IMR-90 (cell line): ENCODE data around the gene EHD4. TPM values are rescaled to one million over a fixed set of nuclear protein-coding genes. Genes with fewer than 3 reads are reported as not detected.

Experiments used
- ATAC-seq: fragments of 200-7000 bp; cut with Tn5 transposase; 2 replicates; pipeline ENCODE4 v1.9.1; 2020; ENCODE audit warnings: low read depth, mild to moderate bottlenecking, moderate library complexity
- BruUV-seq: library from RNA; stranded (reverse); fragments of 400-500 nt; replicated peaks from 2 replicates; lab custom pipeline; 2021; lab: Mats Ljungman, UMichigan
- CTCF ChIA-PET: fragments of 300-600 bp; formaldehyde crosslinking; extraction: SDS; loops from one replicate; lab custom pipeline; 2021; ENCODE audit warnings: antibody characterized with exemption; lab: Yijun Ruan, JAX
- POLR2A ChIA-PET: fragments of 300-600 bp; sonication (Branson Sonifier 250); formaldehyde crosslinking; loops from one replicate; lab custom pipeline; 2022; ENCODE audit warnings: antibody characterized with exemption; ENCODE audit not compliant: unreplicated experiment; lab: Charles Lee
- DNase-seq: peaks from one replicate; pipeline ENCODE4 v3.0.0; 2013
- H2AFZ ChIP-seq: replicated peaks from 2 replicates; pipeline ENCODE3; 2013; ENCODE audit warnings: low read length, mild to moderate bottlenecking; ENCODE audit not compliant: poor library complexity
- H2AK5ac ChIP-seq: 2 replicates; pipeline ENCODE4 v1.6.1; 2013; ENCODE audit warnings: low read depth, low read length, inconsistent platforms
- H2AK9ac ChIP-seq: replicated peaks from 2 replicates; pipeline ENCODE3; 2013; ENCODE audit warnings: mild to moderate bottlenecking, low read depth, low read length, moderate library complexity; ENCODE audit not compliant: poor library complexity
- H2BK120ac ChIP-seq: 2 replicates; pipeline ENCODE4 v1.6.1; 2013; ENCODE audit warnings: low read depth, low read length, inconsistent platforms
- H2BK15ac ChIP-seq: 3 replicates; pipeline ENCODE4 v1.6.1; 2013; ENCODE audit warnings: low read depth, low read length, inconsistent platforms
- H2BK20ac ChIP-seq: 2 replicates; pipeline ENCODE4 v1.6.1; 2013; ENCODE audit warnings: low read depth, mild to moderate bottlenecking, inconsistent platforms, low read length, moderate library complexity
- H2BK5ac ChIP-seq: 2 replicates; pipeline ENCODE4 v1.6.1; 2013; ENCODE audit warnings: mild to moderate bottlenecking, low read depth, low read length, inconsistent platforms; ENCODE audit not compliant: poor library complexity, severe bottlenecking
- H3K14ac ChIP-seq: replicated peaks from 2 replicates; pipeline ENCODE4 v1.6.1; 2013; ENCODE audit warnings: low read depth, low read length, inconsistent platforms
- H3K18ac ChIP-seq: 2 replicates; pipeline ENCODE4 v1.6.1; 2013; ENCODE audit warnings: low read depth, low read length, control low read depth
- H3K23ac ChIP-seq: 2 replicates; pipeline ENCODE4 v1.6.1; 2013; ENCODE audit warnings: low read depth, low read length, inconsistent platforms
- H3K27ac ChIP-seq: 2 replicates; pipeline ENCODE4 v1.5.1; 2013; ENCODE audit warnings: mild to moderate bottlenecking, control low read depth, low read length; ENCODE audit not compliant: insufficient read depth
- H3K27me3 ChIP-seq: 2 replicates; pipeline ENCODE4 v1.6.1; 2013; ENCODE audit warnings: low read length; ENCODE audit not compliant: control insufficient read depth, insufficient read depth
- H3K36me3 ChIP-seq: 2 replicates; pipeline ENCODE4 v1.6.1; 2013; ENCODE audit warnings: low read length, mixed read lengths; ENCODE audit not compliant: control insufficient read depth, insufficient read depth
- H3K4ac ChIP-seq: 2 replicates; pipeline ENCODE4 v1.6.1; 2013; ENCODE audit warnings: low read depth, low read length, inconsistent platforms
- H3K4me1 ChIP-seq: 2 replicates; pipeline ENCODE4 v1.6.1; 2013; ENCODE audit warnings: low read length, mixed read lengths; ENCODE audit not compliant: control insufficient read depth, insufficient read depth
- H3K4me2 ChIP-seq: 2 replicates; pipeline ENCODE4 v1.6.1; 2013; ENCODE audit warnings: low read depth, mild to moderate bottlenecking, control low read depth, low read length, moderate library complexity
- H3K4me3 ChIP-seq: 2 replicates; pipeline ENCODE4 v1.5.1; 2013; ENCODE audit warnings: low read depth, mild to moderate bottlenecking, control low read depth, low read length, moderate library complexity; ENCODE audit not compliant: insufficient read depth
- H3K56ac ChIP-seq: 2 replicates; pipeline ENCODE4 v1.6.1; 2013; ENCODE audit warnings: low read length, inconsistent platforms; ENCODE audit not compliant: insufficient read depth; ENCODE audit errors: extremely low read depth
- H3K79me1 ChIP-seq, 2 experiments: 2 replicates each; pipeline ENCODE4 v1.6.1; 2013; ENCODE audit warnings: low read length in 2 of 2, inconsistent platforms in 1 of 2, low read depth in 1 of 2
- H3K9ac ChIP-seq: 2 replicates; pipeline ENCODE4 v1.6.1; 2013; ENCODE audit warnings: low read depth, low read length, control low read depth
- H3K9me1 ChIP-seq: 2 replicates; pipeline ENCODE4 v1.6.1; 2013; ENCODE audit warnings: low read length, inconsistent platforms; ENCODE audit not compliant: insufficient read depth
- H3K9me3 ChIP-seq: 2 replicates; pipeline ENCODE4 v1.6.1; 2013; ENCODE audit warnings: low read length; ENCODE audit not compliant: control insufficient read depth, insufficient read depth
- H4K20me1 ChIP-seq: 2 replicates; pipeline ENCODE4 v1.6.1; 2013; ENCODE audit warnings: low read length, inconsistent platforms; ENCODE audit not compliant: insufficient read depth
- H4K5ac ChIP-seq: 2 replicates; pipeline ENCODE4 v1.6.1; 2013; ENCODE audit warnings: mild to moderate bottlenecking, low read depth, low read length, control low read depth
- H4K8ac ChIP-seq, 2 experiments: 2 replicates each; pipeline ENCODE4 v1.6.1; 2013; ENCODE audit warnings: low read depth in 2 of 2, low read length in 2 of 2, control low read depth in 1 of 2, inconsistent platforms in 1 of 2
- H4K91ac ChIP-seq: 2 replicates; pipeline ENCODE4 v1.6.1; 2013; ENCODE audit warnings: low read depth, low read length, inconsistent platforms; ENCODE audit not compliant: insufficient read depth
- BHLHE40 ChIP-seq: fragments of 150-350 bp; IDR thresholded peaks from 2 replicates; pipeline ENCODE4 v1.6.1; 2016; ENCODE audit warnings: mild to moderate bottlenecking, low read depth, low read length
- CEBPB ChIP-seq: IDR thresholded peaks from 2 replicates; pipeline ENCODE4 v1.6.1; 2012; ENCODE audit warnings: low read depth, low read length, improper control_type of control experiment
- CHD1 ChIP-seq: IDR thresholded peaks from 2 replicates; pipeline ENCODE4 v1.6.1; 2012; ENCODE audit warnings: low read depth, low read length, improper control_type of control experiment
- CTCF ChIP-seq: conservative IDR thresholded peaks from 2 replicates; pipeline ENCODE4 v1.5.1; 2012; ENCODE audit warnings: mild to moderate bottlenecking, low read depth, low read length, improper control_type of control experiment
- ELK1 ChIP-seq: fragments of 150-350 bp; IDR thresholded peaks from 2 replicates; pipeline ENCODE4 v1.6.1; 2016; ENCODE audit warnings: low read depth, mild to moderate bottlenecking, low read length, moderate library complexity, borderline replicate concordance
- FOS ChIP-seq: fragments of 150-350 bp; IDR thresholded peaks from 2 replicates; pipeline ENCODE4 v1.6.1; 2016; ENCODE audit warnings: low read depth, low read length
- MAFK ChIP-seq: IDR thresholded peaks from 2 replicates; pipeline ENCODE4 v1.6.1; 2012; ENCODE audit warnings: low read depth, low read length, improper control_type of control experiment
- MAZ ChIP-seq: IDR thresholded peaks from 2 replicates; pipeline ENCODE4 v1.6.1; 2012; ENCODE audit warnings: low read depth, mild to moderate bottlenecking, low read length, improper control_type of control experiment, moderate library complexity, borderline replicate concordance
- MXI1 ChIP-seq: IDR thresholded peaks from 2 replicates; pipeline ENCODE4 v1.6.1; 2012; ENCODE audit warnings: low read depth, mild to moderate bottlenecking, low read length, moderate library complexity, borderline replicate concordance
- POLR2A ChIP-seq: IDR thresholded peaks from 2 replicates; pipeline ENCODE4 v1.6.1; 2012; ENCODE audit warnings: mild to moderate bottlenecking, low read depth, low read length
- RAD21 ChIP-seq: IDR thresholded peaks from 2 replicates; pipeline ENCODE4 v1.6.1; 2012; ENCODE audit warnings: low read length, improper control_type of control experiment
- RCOR1 ChIP-seq: IDR thresholded peaks from 2 replicates; pipeline ENCODE4 v1.6.1; 2012; ENCODE audit warnings: mild to moderate bottlenecking, low read length, improper control_type of control experiment; ENCODE audit not compliant: insufficient replicate concordance
- RFX5 ChIP-seq: IDR thresholded peaks from 2 replicates; pipeline ENCODE4 v1.8.0; 2012; ENCODE audit warnings: low read depth, mild to moderate bottlenecking, low read length, moderate library complexity
- SMC3 ChIP-seq: fragments of 150-350 bp; IDR thresholded peaks from 2 replicates; pipeline ENCODE4 v1.6.1; 2016; ENCODE audit warnings: low read depth, mild to moderate bottlenecking, antibody characterized with exemption, low read length, moderate library complexity
- USF2 ChIP-seq: fragments of 150-350 bp; IDR thresholded peaks from 2 replicates; pipeline ENCODE4 v1.6.1; 2017; ENCODE audit warnings: mild to moderate bottlenecking, antibody characterized with exemption, low read length, low read depth
- WGBS, 2 experiments: methylation state at CpG; one replicate each; pipeline versions ENCODE4 v1.1.5 to v1.1.7; 2013; ENCODE audit warnings: missing lambda C conversion rate in 2 of 2; ENCODE audit not compliant: insufficient read length in 1 of 2; ENCODE audit errors: extremely low coverage in 2 of 2; 5-methylcytosine and 5-hydroxymethylcytosine counted together
- dilution Hi-C: fragments of 300-500 bp; cut with HindIII; formaldehyde crosslinking; loops from one replicate; pipeline ENCODE4 v1.14.3; 2018; ENCODE audit warnings: low sequenced_read_pairs; ENCODE audit not compliant: unreplicated experiment
- in situ Hi-C: fragments of 300-500 bp; cut with MboI; formaldehyde crosslinking; loops from 3 replicates; pipeline ENCODE4 v1.14.3; 2019; ENCODE audit warnings: low sequenced_read_pairs, inconsistent platforms, mixed read lengths
- intact Hi-C: fragments of 100-400 bp; cut with micrococcal nuclease; formaldehyde crosslinking; loops from 2 replicates; pipeline ENCODE4 v1.10.0; 2022
- polyA plus RNA-seq, 3 experiments: library from polyadenylated mRNA; depleted of rRNA; stranded (reverse); fragments of >200 nt; gene quantifications; 2 replicates each; pipeline ENCODE4 v1.2.3, GENCODE V29; 2012; ENCODE audit warnings: low replicate concordance in 1 of 3
- total RNA-seq: library from RNA; depleted of rRNA; stranded (reverse); fragments of >200 nt; gene quantifications from 2 replicates; pipeline ENCODE4 v1.2.3, GENCODE V29; 2012

EHD4 gene
- total and polyA plus RNA-seq, 2 of the 4 experiments (the other 2 are of a cell fraction), result 21.0 to 29.0 TPM

GRCh38 chr15:41917767-41918430 is 54.5 kb downstream of the EHD4 start:
- no peak overlapping the region; the same call in 1 of the 2 replicates for H2BK20ac ChIP-seq
- peak overlapping the region; percentile 42 for H2BK5ac ChIP-seq
- no peak overlapping the region for H3K4me2 ChIP-seq
- ChIA-PET CTCF (no interaction called here), POLR2A (no interaction called here)
- peaks cover 14 to 75% of the 10 kb centered on the region in 2 experiments for H3K79me1 ChIP-seq
- DNase-seq, result peak; percentile 84
- H3K18ac ChIP-seq, result no peak overlapping the region
- no peak overlapping the region for H3K27ac ChIP-seq
- intact Hi-C loops (no loop called here), in situ Hi-C loops (no loop called here), dilution Hi-C loops (no loop called here)
- BruUV-seq, result no TSS peak
- no peak overlapping the region for H3K4me3 ChIP-seq
- H3K27me3 ChIP-seq, result no peaks in the 10 kb centered on the region
- H3K4me1 ChIP-seq, result peaks cover 22% of the 10 kb centered on the region
- H3K23ac ChIP-seq, result no peak overlapping the region
- peak overlapping the region; percentile 29 for H2AK9ac ChIP-seq
- no peak overlapping the region for H4K5ac ChIP-seq
- H3K9me3 ChIP-seq, result no peaks in the 10 kb centered on the region
- no peak overlapping the region; the same call in 1 of the 2 replicates for H3K14ac ChIP-seq
- H2BK120ac ChIP-seq, result 0 out of 2 replicates have a peak overlapping the region, but pooled peaks have one; percentile 50
- 80% methylated on average over 1 of the region's 10 CpGs; no CpG with 5 or more reads in 1 of the 2 experiments for WGBS, 2 experiments
- no peak overlapping the region for H3K9ac ChIP-seq
- peaks cover 41% of the 10 kb centered on the region for H3K9me1 ChIP-seq
- peak overlapping the region in 1 of 2 experiments; percentile 33; a peak in 1 of 4 replicates for H4K8ac ChIP-seq
- H3K56ac ChIP-seq, result no peak overlapping the region
- H2BK15ac ChIP-seq, result peak overlapping the region; percentile 9; the same call in 1 of the 3 replicates
- peak overlapping the region; percentile 79 for H2AK5ac ChIP-seq
- H3K36me3 ChIP-seq, result peaks cover 7% of the 10 kb centered on the region
- peak overlapping the region; percentile 7; the same call in 1 of the 2 replicates for H4K91ac ChIP-seq
- no peak overlapping the region for H2AFZ ChIP-seq
- peak; percentile 46; the same call in 1 of the 2 replicates for ATAC-seq
- H4K20me1 ChIP-seq, result peaks cover 24% of the 10 kb centered on the region
- peak overlapping the region; percentile 32 for H3K4ac ChIP-seq
- TF ChIP-seq CHD1 (no peak), ELK1 (no peak), USF2 (peak; percentile 79), RAD21 (no peak), BHLHE40 (peak; percentile 79), POLR2A (no peak), RCOR1 (no peak), FOS (peak; percentile 80), MXI1 (0 out of 2 replicates have a peak, but pooled peaks have one; percentile 35), CTCF (no peak), SMC3 (no peak), RFX5 (no peak), MAZ (0 out of 2 replicates have a peak, but pooled peaks have one; percentile 23), MAFK (no peak), CEBPB (no peak)
